Endothelial cell of hepatic sinusoid (primary cell): ENCODE measurements around the gene PLCB4.

Source experiments
- in situ Hi-C: cut with HindIII; loops from 2 replicates; pipeline ENCODE4 v1.10.0; 2017; ENCODE audit warnings: low sequenced_read_pairs

The PLCB4 gene

GRCh38 chr20:9475456-9475855, 406.6 kb downstream of the PLCB4 start:
- in situ Hi-C loops, result loop anchor here (5.0 kb wide), 2 partner anchors 33 to 47 kb away; no protein-coding TSS in a partner anchor

DNA sequence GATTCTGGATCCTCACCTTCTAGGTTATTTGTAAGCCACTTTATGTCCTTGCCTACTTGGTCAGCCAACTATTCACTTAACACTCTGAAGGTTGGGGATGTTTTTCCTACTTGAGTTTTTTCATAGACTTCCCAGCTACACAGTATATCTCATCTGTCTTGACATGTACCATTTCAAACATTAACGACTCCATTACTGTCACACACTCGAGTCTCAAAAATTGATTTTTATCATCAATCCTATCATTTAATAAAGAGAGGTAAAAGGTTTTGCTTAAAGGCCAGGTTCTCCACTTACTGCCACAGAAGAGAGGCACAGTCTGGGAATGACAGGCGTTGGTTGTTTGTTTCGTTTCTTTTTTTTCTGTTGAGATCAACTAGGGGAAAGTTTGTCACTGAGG, 407.3 kb downstream of the PLCB4 start:
- in situ Hi-C loops, result loop anchor here (5.0 kb wide), 2 partner anchors 34 to 46 kb away; no protein-coding TSS in a partner anchor

DNA sequence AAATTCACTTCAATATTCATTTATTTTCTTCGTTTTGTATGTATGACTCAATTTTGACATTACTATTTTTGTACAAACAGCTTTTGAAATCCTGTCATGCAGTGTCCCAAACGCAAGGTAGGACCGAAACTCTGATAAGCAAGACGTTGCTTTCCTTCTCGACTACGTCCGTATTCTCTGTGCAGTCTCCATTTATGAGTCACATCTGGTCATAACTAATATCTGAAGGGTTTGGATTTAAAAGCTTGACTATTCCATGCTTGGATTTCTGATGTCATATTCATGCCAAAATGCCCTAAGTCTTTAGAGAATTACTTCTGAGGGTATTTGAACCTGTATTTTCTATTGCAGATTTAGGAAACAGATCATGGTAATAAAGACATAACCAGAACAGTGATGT, 407.8 kb downstream of the PLCB4 start:
- in situ Hi-C loops, result loop anchor here (5.0 kb wide), 2 partner anchors 34 to 46 kb away; no protein-coding TSS in a partner anchor

DNA sequence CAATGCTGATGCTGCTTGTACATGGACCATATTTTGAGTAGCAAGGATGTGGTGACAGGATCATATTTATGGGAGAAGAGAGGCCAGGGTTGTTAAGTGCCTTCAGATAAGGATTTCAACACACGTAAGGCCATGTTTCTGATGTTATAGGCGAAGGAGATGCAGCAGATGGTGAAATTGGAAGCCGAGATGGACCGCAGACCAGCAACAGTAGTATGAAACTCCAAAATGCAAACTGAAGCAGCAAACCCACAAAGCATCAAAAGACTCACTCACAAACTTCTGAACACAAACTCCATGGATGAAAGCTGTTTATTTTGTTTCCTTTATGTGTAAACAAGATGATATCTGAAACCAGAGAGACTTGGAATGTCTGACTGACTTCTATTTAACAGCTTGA, 409.9 kb downstream of the PLCB4 start:
- in situ Hi-C loops, result loop anchor here (5.0 kb wide), 2 partner anchors 36 to 44 kb away; no protein-coding TSS in a partner anchor

GRCh38 chr20:9480066-9480465, 411.2 kb downstream of the PLCB4 start:
- in situ Hi-C loops, result no loop called here

DNA sequence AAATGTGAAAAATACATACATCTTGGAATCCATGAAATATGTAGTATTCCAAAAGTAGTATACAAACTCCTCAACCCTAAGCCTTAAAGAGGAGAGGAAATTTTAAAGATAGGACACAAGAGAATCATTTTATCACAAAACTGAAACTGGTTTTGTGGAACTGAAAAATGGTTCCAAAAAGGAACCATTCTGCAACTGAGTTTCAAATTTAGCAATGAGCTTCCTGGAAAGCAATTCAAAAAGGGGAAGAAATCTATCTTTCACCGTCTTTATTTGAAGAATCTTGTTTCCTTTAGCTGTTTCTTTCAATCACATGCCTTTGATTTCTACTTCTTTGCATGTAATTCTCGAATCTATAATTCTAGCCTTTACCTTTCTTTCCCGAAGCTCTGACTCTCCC, 413.3 kb downstream of the PLCB4 start:
- in situ Hi-C loops, result no loop called here

- in situ Hi-C loops, result no loop called here
Observed at GRCh38 chr20:9483131-9483530, 414.2 kb downstream of the PLCB4 start.

DNA sequence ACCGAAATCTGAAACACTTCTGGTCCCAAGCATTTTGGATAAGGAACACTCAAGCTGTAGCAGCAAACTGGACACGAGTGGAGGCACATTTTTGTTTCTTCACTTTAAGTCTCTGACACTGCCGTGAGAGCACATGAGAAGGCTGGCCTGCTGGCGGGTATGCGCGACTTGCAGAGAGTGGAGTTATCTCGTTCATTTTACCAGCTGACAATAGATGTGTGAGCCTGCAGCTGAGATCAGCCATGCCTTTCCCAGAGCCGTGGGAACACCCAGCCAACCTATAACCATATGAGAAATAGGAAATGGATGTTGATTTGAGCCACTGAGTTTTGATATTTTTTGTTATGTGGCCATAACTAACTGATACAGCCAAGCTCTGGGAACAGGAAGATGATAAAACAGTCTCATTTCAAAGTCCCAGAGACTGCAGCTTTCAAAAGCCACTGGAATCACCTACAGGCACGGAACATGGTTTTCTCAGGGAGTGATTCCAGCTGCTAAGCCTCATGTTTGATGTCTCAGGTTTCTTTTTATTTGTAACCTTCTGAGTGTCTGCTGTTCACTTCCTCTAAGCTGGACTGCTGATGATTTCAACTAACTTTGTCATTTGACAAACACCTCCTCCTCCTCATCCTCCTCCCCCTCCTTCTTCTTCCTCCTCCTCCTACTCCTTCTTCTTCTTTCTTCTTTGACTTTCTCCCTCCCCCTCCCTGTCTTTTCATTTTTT, 416.9 kb downstream of the PLCB4 start:
- in situ Hi-C loops, result no loop called here

DNA sequence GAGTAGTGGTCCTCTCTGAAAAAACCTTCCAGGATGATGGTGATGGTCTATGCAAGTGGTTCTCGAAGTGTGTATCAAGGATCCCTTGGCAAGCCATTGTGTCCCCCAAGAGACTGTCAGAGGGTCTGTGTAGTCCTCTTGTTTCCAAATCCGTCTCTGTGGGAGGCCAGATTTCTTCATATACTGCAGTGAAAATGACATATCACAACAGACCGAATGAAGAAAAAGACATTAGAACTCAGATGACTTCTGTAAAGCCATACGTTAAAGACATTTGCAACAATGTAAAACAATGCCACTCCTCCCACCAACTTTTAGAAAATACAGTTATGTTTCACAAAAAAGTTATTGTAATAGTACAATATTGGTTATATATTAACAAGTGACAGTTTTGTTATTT, 418.3 kb downstream of the PLCB4 start:
- in situ Hi-C loops, result no loop called here

GRCh38 chr20:9488063-9488462, 419.2 kb downstream of the PLCB4 start:
- in situ Hi-C loops, result no loop called here

GRCh38 chr20:9490161-9490560, 421.3 kb downstream of the PLCB4 start:
- in situ Hi-C loops, result no loop called here

GRCh38 chr20:9490631-9491030, 421.7 kb downstream of the PLCB4 start:
- in situ Hi-C loops, result no loop called here

DNA sequence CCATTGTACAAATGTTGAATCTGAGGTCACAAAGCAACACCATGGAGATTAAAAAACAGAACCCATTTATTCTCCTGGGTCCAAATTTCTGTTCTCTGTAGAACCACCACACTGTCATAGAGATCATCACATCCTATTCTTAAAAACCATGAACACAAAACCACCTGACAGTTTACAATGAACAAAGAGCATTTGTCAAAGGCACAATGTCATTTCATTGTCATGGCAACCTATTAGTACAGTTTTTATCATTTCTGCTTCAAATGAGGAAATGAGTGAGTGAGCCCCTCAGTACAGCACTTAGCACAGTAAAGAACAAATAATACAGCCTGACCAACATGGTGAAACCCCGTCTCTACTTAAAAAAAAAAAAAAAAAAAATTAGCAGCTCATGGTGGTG, 422.4 kb downstream of the PLCB4 start:
- in situ Hi-C loops, result no loop called here

DNA sequence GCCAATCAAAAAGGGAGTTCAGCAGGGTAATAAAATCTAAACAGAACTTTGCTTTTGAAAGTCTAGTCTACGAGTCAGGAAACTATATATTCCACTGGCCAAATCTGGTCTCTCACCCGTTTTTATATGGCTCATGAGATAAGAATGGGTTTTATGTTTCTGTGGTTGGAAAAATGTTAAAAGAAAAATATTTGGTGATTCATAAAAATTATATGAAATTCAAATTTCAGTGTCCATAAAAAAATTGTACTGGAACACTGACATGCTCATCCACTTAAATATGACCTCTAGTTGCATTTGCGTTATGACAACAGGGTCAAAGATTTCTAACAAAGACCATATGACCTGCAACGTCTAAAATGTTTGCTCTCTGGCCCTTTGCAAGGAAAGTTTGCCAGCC, 423.2 kb downstream of the PLCB4 start:
- in situ Hi-C loops, result no loop called here

DNA sequence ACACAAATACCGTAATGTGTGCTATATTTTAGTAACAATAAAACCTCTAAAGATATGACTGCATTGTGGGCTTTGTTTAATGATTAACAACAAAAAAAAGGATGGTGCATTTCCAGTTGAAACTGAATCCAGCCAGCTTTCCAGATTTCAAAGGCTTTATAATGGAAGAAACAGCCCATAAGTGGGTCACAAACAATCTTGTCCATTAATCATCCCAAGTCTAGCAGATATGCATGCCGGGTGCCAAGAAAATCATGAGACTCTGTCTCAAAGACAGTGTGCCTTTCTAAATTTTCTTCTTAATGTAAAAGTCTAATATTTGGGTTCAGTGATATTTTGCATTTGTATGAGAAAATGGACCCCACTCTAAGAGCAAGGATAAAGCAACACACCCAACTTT, 424.9 kb downstream of the PLCB4 start:
- in situ Hi-C loops, result no loop called here

- in situ Hi-C loops, result no loop called here
Observed at GRCh38 chr20:9495701-9496100, 426.8 kb downstream of the PLCB4 start.

- in situ Hi-C loops, result no loop called here
Observed at GRCh38 chr20:9496155-9496554, 427.3 kb downstream of the PLCB4 start.

GRCh38 chr20:9498322-9498721, 429.4 kb downstream of the PLCB4 start:
- in situ Hi-C loops, result no loop called here

GRCh38 chr20:9499126-9499899, 430.4 kb downstream of the PLCB4 start:
- in situ Hi-C loops, result no loop called here

DNA sequence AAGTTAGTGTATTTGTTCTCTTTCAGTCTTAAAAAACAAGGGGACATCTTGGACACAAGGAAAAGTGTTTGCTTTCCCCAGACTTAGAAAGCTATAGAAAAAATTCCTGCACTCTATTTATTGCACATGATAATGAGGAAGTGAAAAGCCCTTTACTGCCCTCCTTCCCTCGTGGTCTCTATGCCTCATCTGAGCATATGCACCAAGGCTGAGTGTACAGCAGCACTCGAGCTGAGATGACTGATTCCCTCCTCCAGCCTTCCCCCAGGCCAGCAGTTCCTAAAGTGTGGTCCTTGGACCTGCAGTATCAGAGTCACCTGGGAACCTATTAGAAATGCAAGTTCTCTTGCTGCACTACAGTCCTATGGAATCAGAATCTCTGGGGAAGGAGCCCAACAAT, 431.2 kb downstream of the PLCB4 start:
- in situ Hi-C loops, result no loop called here

- in situ Hi-C loops, result no loop called here
Observed at GRCh38 chr20:9501473-9501872, 432.6 kb downstream of the PLCB4 start.
